Skeletal muscle cell (primary cell): ENCODE results near the gene SNED1.

Source experiments
- DNase-seq: peaks from one replicate; pipeline ENCODE4 v3.0.0-alpha.2; 2010; ENCODE audit warnings: low read depth
- H3K4me3 ChIP-seq: 2 replicates; pipeline ENCODE4 v1.5.1; 2011; ENCODE audit warnings: low read depth, mild to moderate bottlenecking, control low read depth, low read length, moderate library complexity

Gene SNED1

DNA sequence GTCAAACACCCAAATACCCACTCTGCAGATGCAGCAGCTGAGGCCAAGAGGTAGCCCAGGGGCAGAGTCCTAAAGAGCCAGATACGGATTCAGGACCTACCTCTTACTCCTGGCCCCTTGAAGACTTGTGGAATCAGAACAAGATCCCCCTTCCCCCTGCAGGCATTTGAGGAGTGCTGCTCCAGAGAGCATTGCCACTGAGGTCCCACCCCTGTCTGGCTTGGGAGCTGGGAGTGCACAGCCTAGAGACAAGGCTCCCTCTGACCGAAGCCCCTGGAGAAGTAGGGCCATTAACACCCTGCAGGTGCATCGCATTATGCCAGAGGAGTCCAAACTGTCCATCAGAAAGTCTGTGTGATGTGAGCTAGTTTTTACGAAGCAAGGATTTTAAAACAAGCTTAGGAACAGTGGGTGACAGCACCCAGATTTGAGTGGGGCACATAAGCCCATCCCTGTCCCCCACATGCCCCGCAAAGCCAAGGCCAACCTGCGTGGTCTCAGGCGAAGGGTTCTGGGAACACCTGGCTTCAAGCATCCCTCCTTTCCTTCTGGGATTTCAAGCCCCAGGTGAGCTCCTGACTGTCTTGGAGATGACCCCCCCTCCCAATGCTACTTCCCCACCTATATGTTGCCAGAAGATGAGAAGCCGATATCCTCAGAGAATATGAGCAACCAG is 55.3 kb downstream of the SNED1 start:
- H3K4me3 ChIP-seq: no peak overlapping the region
- no peak for DNase-seq

GRCh38 chr2:241061275-241061674 is 62.9 kb downstream of the SNED1 start:
- DNase-seq: peak; percentile 66

DNA sequence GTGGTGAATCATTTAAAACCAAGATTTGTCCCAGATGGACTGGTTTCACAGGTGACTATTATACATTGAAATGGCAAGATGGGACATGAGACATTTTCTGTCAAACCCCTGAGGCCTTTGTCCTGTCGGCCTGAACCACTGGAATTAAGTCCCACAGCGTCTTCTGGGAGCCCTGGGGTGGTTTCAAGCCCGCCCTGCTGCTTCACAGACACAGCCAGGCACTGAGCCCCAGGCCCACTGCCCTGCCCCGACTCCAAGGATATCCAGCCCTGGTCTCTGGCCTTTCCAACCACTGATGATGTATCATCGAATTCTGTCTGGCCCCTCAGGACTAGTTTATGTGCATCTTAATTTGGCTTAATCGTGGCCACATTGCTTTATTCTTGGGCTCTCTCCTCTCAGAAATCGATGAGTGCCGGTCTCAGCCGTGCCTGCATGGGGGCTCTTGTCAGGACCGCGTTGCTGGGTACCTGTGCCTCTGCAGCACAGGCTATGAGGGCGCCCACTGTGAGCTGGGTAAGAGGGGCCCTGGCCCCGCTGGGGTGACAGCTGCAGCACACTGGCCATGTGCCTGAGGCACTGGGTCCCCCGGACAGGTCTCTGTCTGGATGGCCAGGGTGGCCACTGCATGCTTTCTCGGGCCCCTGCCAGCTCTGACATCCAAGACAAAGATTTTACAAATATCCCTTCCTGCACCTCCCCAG is 64.1 kb downstream of the SNED1 start:
- DNase-seq: no peak
- no peak overlapping the region for H3K4me3 ChIP-seq

More at GRCh38 chr2:241061275-241061674, 62.9 kb downstream of the SNED1 start:
- H3K4me3 ChIP-seq: no peak overlapping the region

GRCh38 chr2:241063093-241063551 is 64.7 kb downstream of the SNED1 start:
- no peak for DNase-seq
- H3K4me3 ChIP-seq: no peak overlapping the region

GRCh38 chr2:241063587-241063986 is 65.2 kb downstream of the SNED1 start:
- DNase-seq: no peak
- H3K4me3 ChIP-seq: no peak overlapping the region

- DNase-seq: no peak
- H3K4me3 ChIP-seq: no peak overlapping the region
Measured at GRCh38 chr2:241064008-241064801, 65.8 kb downstream of the SNED1 start.

DNA sequence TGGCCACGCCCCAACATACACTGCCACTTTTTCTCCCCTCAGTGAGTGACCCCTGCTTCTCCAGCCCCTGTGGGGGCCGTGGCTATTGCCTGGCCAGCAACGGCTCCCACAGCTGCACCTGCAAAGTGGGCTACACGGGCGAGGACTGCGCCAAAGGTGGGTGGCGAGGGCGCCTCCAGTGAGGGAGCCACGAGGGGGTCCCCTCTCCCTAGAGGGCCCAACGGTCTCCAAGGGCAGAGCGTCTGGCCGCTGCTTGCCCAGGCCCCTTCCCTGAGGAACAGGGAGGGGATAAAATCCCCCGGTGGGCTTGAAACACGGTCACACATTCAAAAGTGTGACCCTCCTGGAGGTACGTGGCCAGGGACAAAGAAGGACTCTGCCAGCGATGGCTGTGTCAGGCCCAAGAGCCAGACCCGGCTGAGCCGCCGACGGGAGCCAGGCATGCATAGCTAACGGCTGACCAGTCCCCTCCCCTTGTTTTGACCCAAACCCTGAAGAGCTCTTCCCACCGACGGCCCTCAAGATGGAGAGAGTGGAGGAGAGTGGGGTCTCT is 66.5 kb downstream of the SNED1 start:
- no peak for DNase-seq
- H3K4me3 ChIP-seq: no peak overlapping the region

DNA sequence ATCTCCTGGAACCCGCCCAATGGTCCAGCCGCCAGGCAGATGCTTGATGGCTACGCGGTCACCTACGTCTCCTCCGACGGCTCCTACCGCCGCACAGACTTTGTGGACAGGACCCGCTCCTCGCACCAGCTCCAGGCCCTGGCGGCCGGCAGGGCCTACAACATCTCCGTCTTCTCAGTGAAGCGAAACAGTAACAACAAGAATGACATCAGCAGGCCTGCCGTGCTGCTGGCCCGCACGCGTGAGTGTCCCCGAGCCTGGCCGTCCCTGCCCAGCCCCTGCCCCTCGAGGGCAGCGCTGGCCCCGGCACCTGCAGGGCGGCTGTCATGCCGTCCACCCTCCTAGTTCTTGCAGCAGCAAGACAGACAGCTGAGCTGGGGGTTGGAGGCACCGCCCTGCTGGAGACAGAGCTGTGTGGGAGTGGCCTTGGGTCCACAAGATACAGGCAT is 67.0 kb downstream of the SNED1 start:
- no peak overlapping the region for H3K4me3 ChIP-seq
- DNase-seq: no peak

- DNase-seq: no peak
- H3K4me3 ChIP-seq: no peak overlapping the region
Measured at GRCh38 chr2:241066171-241066892, 67.9 kb downstream of the SNED1 start.

- H3K4me3 ChIP-seq: no peak overlapping the region
- no peak for DNase-seq
Measured at GRCh38 chr2:241066893-241067341, 68.5 kb downstream of the SNED1 start.

- H3K4me3 ChIP-seq: no peak overlapping the region
- no peak for DNase-seq
Measured at GRCh38 chr2:241067501-241068135, 69.2 kb downstream of the SNED1 start.

- no peak for DNase-seq
- H3K4me3 ChIP-seq: no peak overlapping the region
Measured at GRCh38 chr2:241068136-241068941, 69.9 kb downstream of the SNED1 start.

GRCh38 chr2:241068942-241069810 is 70.8 kb downstream of the SNED1 start:
- no peak overlapping the region for H3K4me3 ChIP-seq
- no peak for DNase-seq

DNA sequence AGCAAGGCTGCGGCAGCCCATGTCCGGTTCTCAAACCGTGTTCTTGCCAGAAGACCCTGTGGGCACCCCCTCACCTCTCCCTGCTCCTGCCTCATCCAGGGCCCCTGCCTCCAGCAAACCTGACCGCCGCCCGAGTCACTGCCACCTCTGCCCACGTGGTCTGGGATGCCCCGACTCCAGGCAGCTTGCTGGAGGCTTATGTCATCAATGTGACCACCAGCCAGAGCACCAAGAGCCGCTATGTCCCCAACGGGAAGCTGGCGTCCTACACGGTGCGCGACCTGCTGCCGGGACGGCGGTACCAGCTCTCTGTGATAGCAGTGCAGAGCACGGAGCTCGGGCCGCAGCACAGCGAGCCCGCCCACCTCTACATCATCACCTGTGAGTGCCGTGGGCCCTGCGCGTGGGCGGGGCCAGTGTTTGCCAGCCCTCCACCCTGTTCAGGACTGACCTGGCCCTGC is 71.4 kb downstream of the SNED1 start:
- no peak overlapping the region for H3K4me3 ChIP-seq
- DNase-seq: no peak

GRCh38 chr2:241070361-241070760 is 71.9 kb downstream of the SNED1 start:
- no peak for DNase-seq
- H3K4me3 ChIP-seq: no peak overlapping the region

DNA sequence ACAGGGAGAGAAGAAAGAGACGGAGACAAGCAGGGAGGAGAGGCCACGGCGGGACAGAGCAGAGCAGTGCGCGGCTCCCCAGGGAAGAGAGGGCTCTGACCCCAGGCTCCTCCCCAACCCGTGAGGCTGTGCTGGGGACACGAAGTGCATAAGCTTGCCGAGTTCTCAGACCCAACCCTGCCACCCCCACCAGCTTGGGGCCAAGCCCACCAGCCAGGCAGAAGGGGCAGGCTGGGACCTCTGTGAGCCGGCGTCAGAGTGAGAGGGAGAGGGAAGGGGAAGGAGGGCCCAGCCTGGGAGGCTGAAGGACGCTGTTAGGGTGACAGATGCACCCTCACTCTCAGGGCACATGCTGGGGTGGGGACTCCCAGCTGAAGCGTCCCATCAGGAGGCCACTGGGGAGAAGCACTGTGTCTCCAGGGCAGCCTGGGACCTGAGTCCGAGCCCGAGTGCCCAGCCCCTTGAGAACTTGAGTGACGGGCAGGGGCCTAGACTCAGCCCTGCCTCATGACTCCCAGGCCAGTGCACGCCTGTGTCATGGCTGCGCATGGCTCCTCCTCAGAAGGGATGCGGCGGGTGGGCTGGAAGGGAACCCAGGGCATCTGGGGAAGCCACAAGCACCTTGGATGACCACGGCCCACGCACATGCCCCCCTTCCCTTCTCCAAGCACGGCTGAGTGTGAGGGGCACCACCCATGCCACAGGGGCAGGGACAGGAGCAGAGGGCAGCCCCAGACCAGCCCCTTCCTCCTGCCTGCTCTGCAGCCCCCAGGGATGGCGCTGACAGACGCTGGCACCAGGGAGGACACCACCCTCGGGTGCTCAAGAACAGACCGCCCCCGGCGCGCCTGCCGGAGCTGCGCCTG is 72.6 kb downstream of the SNED1 start:
- no peak for DNase-seq
- H3K4me3 ChIP-seq: no peak overlapping the region
